ENCODE results near the gene CAMK1D. TPM values are rescaled to one million over a fixed set of nuclear protein-coding genes. Genes with fewer than 3 reads are reported as not detected.
"Not testable (repeated sequence)": the region's sequence is repeated elsewhere in the genome, so short reads cannot be mapped to it uniquely, and the experiment has no call there.

The CAMK1D gene
- polyA plus RNA-seq, 1 experiment = 8.2 TPM

GRCh38 chr10:12430406-12430982, 81.1 kb downstream of the CAMK1D start:
- Histone ChIP-seq H3K27ac (ENCODE audit: low read depth, low read length) (no peak overlapping the region), H3K4me3 (ENCODE audit: low read depth, low read length) (no peak overlapping the region), H3K9me3 (ENCODE audit: control insufficient read depth, insufficient read depth, low read length) (no peaks in the 10 kb centered on the region; the same call in 1 of the 2 replicates), H3K27me3 (ENCODE audit: control insufficient read depth, insufficient read depth, low read length) (peaks cover 28% of the 10 kb centered on the region)
- no peak for TF ChIP-seq CTCF (IDR thresholded peaks at IDR 0.05; ENCODE audit: low read depth, low read length)
- CTCF ChIA-PET = no interaction called here
- POLR2A ChIA-PET = no interaction called here
- DNase-seq (ENCODE audit: low read depth, low spot score) = no peak

GRCh38 chr10:12431151-12432101, 82.1 kb downstream of the CAMK1D start:
- CTCF ChIA-PET = no interaction called here
- POLR2A ChIA-PET = no interaction called here
- Histone ChIP-seq H3K4me3 (ENCODE audit: low read depth, low read length) (no peak overlapping the region), H3K9me3 (ENCODE audit: control insufficient read depth, insufficient read depth, low read length) (no peaks in the 10 kb centered on the region; the same call in 1 of the 2 replicates), H3K27ac (ENCODE audit: low read depth, low read length) (no peak overlapping the region), H3K27me3 (ENCODE audit: control insufficient read depth, insufficient read depth, low read length) (peaks cover 32% of the 10 kb centered on the region)
- no peak for TF ChIP-seq CTCF (IDR thresholded peaks at IDR 0.05; ENCODE audit: low read depth, low read length)
- no peak for DNase-seq (ENCODE audit: low read depth, low spot score)

GRCh38 chr10:12432402-12433189, 83.2 kb downstream of the CAMK1D start:
- H3K4me3 ChIP-seq (ENCODE audit: low read depth, low read length) = no peak overlapping the region
- no peaks in the 10 kb centered on the region; the same call in 1 of the 2 replicates for H3K9me3 ChIP-seq (ENCODE audit: control insufficient read depth, insufficient read depth, low read length)
- ChIA-PET CTCF (interaction anchor here (0.9 kb wide), 1 partner anchor 279 kb away, joined by 3 read pairs; no protein-coding TSS in a partner anchor), POLR2A (no interaction called here)
- H3K27ac ChIP-seq (ENCODE audit: low read depth, low read length) = no peak overlapping the region
- peaks cover 32% of the 10 kb centered on the region for H3K27me3 ChIP-seq (ENCODE audit: control insufficient read depth, insufficient read depth, low read length)
- DNase-seq (ENCODE audit: low read depth, low spot score) = no peak
- no peak for TF ChIP-seq CTCF (IDR thresholded peaks at IDR 0.05; ENCODE audit: low read depth, low read length)

GRCh38 chr10:12434277-12434676, 84.9 kb downstream of the CAMK1D start:
- no peaks in the 10 kb centered on the region for H3K9me3 ChIP-seq (ENCODE audit: control insufficient read depth, insufficient read depth, low read length)
- H3K4me3 ChIP-seq (ENCODE audit: low read depth, low read length) = no peak overlapping the region
- H3K27ac ChIP-seq (ENCODE audit: low read depth, low read length) = no peak overlapping the region
- TF ChIP-seq CTCF (IDR thresholded peaks at IDR 0.05; ENCODE audit: low read depth, low read length) = no peak
- DNase-seq (ENCODE audit: low read depth, low spot score) = no peak
- CTCF ChIA-PET = no interaction called here
- peaks cover 36% of the 10 kb centered on the region for H3K27me3 ChIP-seq (ENCODE audit: control insufficient read depth, insufficient read depth, low read length)
- POLR2A ChIA-PET = interaction anchor here (0.5 kb wide), 1 partner anchor 238 kb away, joined by 10 read pairs; no protein-coding TSS in a partner anchor

GRCh38 chr10:12434677-12435076, 85.3 kb downstream of the CAMK1D start:
- H3K9me3 ChIP-seq (ENCODE audit: control insufficient read depth, insufficient read depth, low read length); POLR2A ChIA-PET; H3K27ac ChIP-seq (ENCODE audit: low read depth, low read length); CTCF ChIA-PET; DNase-seq (ENCODE audit: low read depth, low spot score); H3K4me3 ChIP-seq (ENCODE audit: low read depth, low read length): not testable (repeated sequence)
- H3K27me3 ChIP-seq (ENCODE audit: control insufficient read depth, insufficient read depth, low read length) = peaks cover 36% of the 10 kb centered on the region

All from AG04450 (cell line).